Fibroblast of skin of scalp (primary cell): ENCODE data around the gene INSC.

Experiments used
- DNase-seq: peaks from one replicate; pipeline ENCODE4 v3.0.0-alpha.2; 2013

The INSC gene

GRCh38 chr11:15293975-15294620 lies 179.4 kb downstream of the INSC start:
- DNase-seq = no peak

GRCh38 chr11:15295695-15296094 lies 181.0 kb downstream of the INSC start:
- no peak for DNase-seq
